ENCODE data around the gene SCAF4. TPM values are rescaled to one million over a fixed set of nuclear protein-coding genes. Genes with fewer than 3 reads are reported as not detected.
A peak's percentile ranks its signal among the peaks of the same experiment; 100 is the strongest.

SCAF4 gene
- total and polyA plus RNA-seq, 9 of the 15 experiments (the other 6 are each of a cell fraction or from before 2014, with no cell fraction given) = 2.3 to 55.7 (median 17.2) TPM

DNA sequence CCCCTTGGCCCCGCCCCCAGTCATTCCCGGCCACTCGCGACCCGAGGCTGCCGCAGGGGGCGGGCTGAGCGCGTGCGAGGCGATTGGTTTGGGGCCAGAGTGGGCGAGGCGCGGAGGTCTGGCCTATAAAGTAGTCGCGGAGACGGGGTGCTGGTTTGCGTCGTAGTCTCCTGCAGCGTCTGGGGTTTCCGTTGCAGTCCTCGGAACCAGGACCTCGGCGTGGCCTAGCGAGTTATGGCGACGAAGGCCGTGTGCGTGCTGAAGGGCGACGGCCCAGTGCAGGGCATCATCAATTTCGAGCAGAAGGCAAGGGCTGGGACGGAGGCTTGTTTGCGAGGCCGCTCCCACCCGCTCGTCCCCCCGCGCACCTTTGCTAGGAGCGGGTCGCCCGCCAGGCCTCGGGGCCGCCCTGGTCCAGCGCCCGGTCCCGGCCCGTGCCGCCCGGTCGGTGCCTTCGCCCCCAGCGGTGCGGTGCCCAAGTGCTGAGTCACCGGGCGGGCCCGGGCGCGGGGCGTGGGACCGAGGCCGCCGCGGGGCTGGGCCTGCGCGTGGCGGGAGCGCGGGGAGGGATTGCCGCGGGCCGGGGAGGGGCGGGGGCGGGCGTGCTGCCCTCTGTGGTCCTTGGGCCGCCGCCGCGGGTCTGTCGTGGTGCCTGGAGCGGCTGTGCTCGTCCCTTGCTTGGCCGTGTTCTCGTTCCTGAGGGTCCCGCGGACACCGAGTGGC is 72.2 kb downstream of the SCAF4 start, which contains the start of gene SOD1 (continued):
- TF ChIP-seq STAT5A (IDR thresholded peaks at IDR 0.05; ENCODE audit: borderline replicate concordance, low read length) (no peak), ZEB2 (IDR thresholded peaks at IDR 0.05) (no peak), XRCC5 (IDR thresholded peaks at IDR 0.05; ENCODE audit: low read depth, low read length) (no peak), TAF9B (IDR thresholded peaks at IDR 0.05; ENCODE audit: partially characterized antibody) (peak; percentile 36), KDM2B (CRISPR knock-in tag; IDR thresholded peaks at IDR 0.05) (peak; percentile 90; the same call in 1 of the 2 replicates), MAFF (IDR thresholded peaks at IDR 0.05; ENCODE audit: low read length) (peak; percentile 2; the same call in 1 of the 2 replicates), ZNF165 (CRISPR knock-in tag; IDR thresholded peaks at IDR 0.05; ENCODE audit: borderline replicate concordance) (no peak), SMAD2 (IDR thresholded peaks at IDR 0.05; ENCODE audit: low read depth, low read length) (no peak), LARP7 (IDR thresholded peaks at IDR 0.05) (no peak), NCOA2 (IDR thresholded peaks at IDR 0.05; ENCODE audit: partially characterized antibody in 2 of 2) (no peak), EP300 (IDR thresholded peaks at IDR 0.05; ENCODE audit: low read length) (no peak), SMAD4 (CRISPR knock-in tag; conservative IDR thresholded peaks at IDR 0.05) (peak; percentile 71), ATF1 (CRISPR knock-in tag; IDR thresholded peaks at IDR 0.05) (no peak), ATF1 (tag; IDR thresholded peaks at IDR 0.05) (peak; percentile 89), ZC3H8 (IDR thresholded peaks at IDR 0.05) (no peak), CBX5 (IDR thresholded peaks at IDR 0.05; ENCODE audit: borderline replicate concordance, low read depth) (no peak), CBX1 (IDR thresholded peaks at IDR 0.05; ENCODE audit: low read depth) (0 out of 2 replicates have a peak, but pooled peaks have one; percentile 46), SMAD1 (IDR thresholded peaks at IDR 0.05; ENCODE audit: low read depth, low read length, partially characterized antibody) (peak; percentile 82)
- TF ChIP-seq, protein P1, sequence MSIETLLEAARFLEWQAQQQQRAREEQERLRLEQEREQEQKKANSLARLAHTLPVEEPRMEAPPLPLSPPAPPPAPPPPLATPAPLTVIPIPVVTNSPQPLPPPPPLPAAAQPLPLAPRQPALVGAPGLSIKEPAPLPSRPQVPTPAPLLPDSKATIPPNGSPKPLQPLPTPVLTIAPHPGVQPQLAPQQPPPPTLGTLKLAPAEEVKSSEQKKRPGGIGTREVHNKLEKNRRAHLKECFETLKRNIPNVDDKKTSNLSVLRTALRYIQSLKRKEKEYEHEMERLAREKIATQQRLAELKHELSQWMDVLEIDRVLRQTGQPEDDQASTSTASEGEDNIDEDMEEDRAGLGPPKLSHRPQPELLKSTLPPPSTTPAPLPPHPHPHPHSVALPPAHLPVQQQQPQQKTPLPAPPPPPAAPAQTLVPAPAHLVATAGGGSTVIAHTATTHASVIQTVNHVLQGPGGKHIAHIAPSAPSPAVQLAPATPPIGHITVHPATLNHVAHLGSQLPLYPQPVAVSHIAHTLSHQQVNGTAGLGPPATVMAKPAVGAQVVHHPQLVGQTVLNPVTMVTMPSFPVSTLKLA (conservative IDR thresholded peaks at IDR 0.05) = peak; percentile 7 to 80; a peak in 2 of 4 replicates
- TF ChIP-seq, protein P2, sequence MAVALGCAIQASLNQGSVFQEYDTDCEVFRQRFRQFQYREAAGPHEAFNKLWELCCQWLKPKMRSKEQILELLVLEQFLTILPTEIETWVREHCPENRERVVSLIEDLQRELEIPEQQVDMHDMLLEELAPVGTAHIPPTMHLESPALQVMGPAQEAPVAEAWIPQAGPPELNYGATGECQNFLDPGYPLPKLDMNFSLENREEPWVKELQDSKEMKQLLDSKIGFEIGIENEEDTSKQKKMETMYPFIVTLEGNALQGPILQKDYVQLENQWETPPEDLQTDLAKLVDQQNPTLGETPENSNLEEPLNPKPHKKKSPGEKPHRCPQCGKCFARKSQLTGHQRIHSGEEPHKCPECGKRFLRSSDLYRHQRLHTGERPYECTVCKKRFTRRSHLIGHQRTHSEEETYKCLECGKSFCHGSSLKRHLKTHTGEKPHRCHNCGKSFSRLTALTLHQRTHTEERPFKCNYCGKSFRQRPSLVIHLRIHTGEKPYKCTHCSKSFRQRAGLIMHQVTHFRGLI (CRISPR knock-in tag; IDR thresholded peaks at IDR 0.05) = no peak
- TF ChIP-seq, protein P3, sequence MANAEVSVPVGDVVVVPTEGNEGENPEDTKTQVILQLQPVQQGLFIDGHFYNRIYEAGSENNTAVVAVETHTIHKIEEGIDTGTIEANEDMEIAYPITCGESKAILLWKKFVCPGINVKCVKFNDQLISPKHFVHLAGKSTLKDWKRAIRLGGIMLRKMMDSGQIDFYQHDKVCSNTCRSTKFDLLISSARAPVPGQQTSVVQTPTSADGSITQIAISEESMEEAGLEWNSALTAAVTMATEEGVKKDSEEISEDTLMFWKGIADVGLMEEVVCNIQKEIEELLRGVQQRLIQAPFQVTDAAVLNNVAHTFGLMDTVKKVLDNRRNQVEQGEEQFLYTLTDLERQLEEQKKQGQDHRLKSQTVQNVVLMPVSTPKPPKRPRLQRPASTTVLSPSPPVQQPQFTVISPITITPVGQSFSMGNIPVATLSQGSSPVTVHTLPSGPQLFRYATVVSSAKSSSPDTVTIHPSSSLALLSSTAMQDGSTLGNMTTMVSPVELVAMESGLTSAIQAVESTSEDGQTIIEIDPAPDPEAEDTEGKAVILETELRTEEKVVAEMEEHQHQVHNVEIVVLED (CRISPR knock-in tag; IDR thresholded peaks at IDR 0.05) = no peak
- TF ChIP-seq, protein P4, sequence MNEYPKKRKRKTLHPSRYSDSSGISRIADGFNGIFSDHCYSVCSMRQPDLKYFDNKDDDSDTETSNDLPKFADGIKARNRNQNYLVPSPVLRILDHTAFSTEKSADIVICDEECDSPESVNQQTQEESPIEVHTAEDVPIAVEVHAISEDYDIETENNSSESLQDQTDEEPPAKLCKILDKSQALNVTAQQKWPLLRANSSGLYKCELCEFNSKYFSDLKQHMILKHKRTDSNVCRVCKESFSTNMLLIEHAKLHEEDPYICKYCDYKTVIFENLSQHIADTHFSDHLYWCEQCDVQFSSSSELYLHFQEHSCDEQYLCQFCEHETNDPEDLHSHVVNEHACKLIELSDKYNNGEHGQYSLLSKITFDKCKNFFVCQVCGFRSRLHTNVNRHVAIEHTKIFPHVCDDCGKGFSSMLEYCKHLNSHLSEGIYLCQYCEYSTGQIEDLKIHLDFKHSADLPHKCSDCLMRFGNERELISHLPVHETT (CRISPR knock-in tag; conservative IDR thresholded peaks at IDR 0.05 in 1 of 2, IDR thresholded peaks at IDR 0.05 in 1 of 2) = peak in 1 of 2 experiments; percentile 62; a peak in 2 of 4 replicates

All from K562 (cell line).